ENCODE data around the gene DCAF7.
A peak's percentile ranks its signal among the peaks of the same experiment; 100 is the strongest.

DCAF7 gene

DNA sequence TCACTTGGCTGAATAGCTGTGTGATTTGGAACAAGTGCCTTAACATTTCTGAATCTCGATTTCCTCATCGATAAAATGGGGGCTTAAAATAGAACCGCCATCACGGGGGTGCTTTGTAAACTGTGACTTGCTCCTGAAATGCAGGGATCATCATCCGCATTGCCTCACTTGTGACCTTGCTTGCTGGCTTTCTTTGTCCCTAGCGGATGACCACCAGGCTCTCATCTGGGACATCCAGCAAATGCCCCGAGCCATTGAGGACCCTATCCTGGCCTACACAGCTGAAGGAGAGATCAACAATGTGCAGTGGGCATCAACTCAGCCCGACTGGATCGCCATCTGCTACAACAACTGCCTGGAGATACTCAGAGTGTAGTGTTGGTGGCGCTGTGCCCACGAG is 38.5 kb downstream of the DCAF7 start:
- no peak for DNase-seq (ENCODE audit: low read depth)

GRCh38 chr17:63589646-63590045 is 39.4 kb downstream of the DCAF7 start:
- DNase-seq (ENCODE audit: low read depth), result no peak

- DNase-seq (ENCODE audit: low read depth), result no peak
Observed at GRCh38 chr17:63592797-63593196, 42.5 kb downstream of the DCAF7 start.

- DNase-seq (ENCODE audit: low read depth), result no peak
Observed at GRCh38 chr17:63595132-63595531, 44.9 kb downstream of the DCAF7 start.

GRCh38 chr17:63596856-63597586 is 46.7 kb downstream of the DCAF7 start:
- DNase-seq (ENCODE audit: low read depth), result no peak

DNA sequence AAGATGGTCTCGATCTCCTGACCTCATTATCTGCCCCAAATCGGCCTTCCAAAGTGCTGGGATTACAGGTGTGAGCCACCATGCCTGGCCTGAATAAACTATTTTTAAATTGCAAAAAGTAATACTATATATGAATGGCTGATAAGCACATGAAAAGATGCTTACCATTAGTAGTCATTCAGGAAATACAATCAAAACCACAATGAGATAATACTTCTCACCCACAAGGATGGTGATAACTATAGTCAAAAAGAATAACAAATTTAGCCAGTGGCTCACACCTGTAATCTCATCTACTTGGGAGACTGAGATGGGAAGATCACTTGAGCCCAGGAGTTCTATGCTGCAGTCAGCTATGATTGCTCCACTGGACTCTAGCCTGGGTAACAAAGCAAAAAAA is 48.0 kb downstream of the DCAF7 start:
- no peak for DNase-seq (ENCODE audit: low read depth)

DNA sequence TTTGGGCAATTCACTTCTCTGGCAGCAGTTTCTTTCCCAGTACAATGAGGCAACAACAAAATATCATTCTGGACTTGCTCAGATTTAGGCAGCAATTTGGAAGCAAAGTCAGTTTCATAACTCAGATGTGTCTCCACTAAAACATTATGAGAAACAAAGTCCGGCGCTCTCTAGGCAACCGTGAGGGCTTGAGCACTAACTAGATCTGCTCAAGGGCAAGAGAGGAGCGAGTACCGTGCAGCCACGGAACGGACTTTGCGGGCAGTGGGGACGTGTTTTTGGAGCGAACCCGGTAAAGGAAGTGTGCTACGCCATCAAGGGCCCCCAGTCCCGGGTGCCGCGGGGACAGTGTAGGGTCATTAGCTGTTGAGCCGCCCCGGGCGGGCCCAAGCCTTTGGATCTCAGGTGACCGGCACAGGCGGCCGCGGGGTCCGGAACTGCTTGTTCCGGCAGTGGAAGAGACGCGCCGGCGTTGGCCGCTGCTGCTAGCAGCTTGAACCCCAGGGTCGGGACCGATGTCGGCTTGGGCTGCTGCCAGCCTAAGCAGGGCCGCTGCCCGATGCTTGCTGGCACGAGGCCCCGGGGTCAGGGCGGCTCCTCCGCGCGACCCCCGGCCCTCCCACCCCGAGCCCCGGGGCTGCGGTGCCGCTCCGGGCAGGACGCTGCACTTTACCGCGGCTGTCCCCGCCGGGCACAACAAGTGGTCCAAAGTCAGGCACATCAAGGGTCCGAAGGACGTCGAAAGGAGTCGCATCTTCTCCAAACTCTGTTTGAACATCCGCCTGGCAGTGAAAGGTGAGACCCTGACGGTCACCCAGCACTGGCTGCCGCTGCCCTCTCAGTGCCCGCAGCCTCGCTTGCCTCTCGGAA is 50.5 kb downstream of the DCAF7 start, which contains the start of gene TACO1:
Gene TACO1 (plus strand): TSS at position 327 of the 870 bp plus-strand sequence. CDS start 189 bp downstream, at position 516.
- peak; percentile 57 for DNase-seq (ENCODE audit: low read depth)

GRCh38 chr17:63601439-63602371 is 51.4 kb downstream of the DCAF7 start:
- DNase-seq (ENCODE audit: low read depth), result no peak

DNA sequence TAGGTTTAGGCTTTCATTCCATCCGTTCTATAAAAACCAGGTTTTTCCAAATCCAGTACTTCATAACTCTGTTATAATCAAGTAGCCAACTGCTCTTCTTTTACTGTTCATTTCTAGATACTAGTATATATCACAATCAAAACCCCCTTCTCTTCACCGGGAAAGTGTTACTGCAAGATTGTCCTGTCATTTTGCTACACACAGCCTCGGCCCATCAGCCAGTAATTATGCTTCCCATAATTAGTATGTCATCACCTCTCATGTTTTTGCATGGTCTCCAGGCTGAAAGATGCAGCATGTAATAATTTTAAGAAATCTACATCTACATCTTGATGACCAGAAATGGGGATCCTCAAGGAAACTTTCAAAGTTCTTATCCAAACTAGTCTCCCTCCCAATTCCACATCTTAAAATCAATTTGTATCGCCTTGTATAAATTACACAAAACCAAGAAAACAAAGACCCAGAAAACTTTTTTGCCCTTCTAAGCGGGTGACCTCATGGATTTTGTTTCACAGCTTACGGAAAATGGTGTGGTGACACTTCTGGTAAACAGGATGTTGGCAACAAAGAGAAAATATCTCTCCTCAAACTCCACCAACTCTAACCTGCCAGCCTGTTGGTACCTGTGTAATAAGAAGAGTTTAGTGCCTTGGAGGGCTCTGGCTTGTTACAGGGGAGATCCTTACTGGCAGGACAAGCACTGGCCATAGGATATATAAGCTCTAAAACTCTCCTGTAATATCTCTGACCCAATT is 59.7 kb downstream of the DCAF7 start:
- no peak for DNase-seq (ENCODE audit: low read depth)

- DNase-seq (ENCODE audit: low read depth), result no peak
Observed at GRCh38 chr17:63610854-63611253, 60.6 kb downstream of the DCAF7 start.

GRCh38 chr17:63611354-63611753 is 61.1 kb downstream of the DCAF7 start:
- no peak for DNase-seq (ENCODE audit: low read depth)

- DNase-seq (ENCODE audit: low read depth), result no peak
Observed at GRCh38 chr17:63613663-63614062, 63.4 kb downstream of the DCAF7 start.

DNA sequence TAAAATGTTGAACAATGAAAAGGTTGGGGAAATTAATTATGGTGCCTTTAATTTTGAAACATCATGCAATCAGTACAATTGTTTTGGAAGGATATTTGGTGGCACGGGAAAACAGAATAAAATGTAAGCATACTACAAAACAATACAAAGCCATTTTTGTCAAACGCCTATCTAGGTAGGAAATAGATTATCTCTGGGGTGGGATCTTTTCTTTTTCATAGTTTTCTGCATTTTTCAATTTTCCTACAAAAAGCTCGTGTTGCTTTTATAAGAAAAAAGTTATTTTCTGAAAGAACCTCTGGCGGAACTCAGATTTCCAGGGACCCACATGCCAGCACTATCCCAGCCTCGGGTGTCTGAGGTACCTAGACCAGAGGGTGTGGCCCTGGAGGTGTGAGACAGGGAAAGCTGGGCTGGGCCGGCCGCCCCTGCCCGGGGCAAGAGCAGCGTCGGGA is 71.0 kb downstream of the DCAF7 start:
- no peak for DNase-seq (ENCODE audit: low read depth)

DNA sequence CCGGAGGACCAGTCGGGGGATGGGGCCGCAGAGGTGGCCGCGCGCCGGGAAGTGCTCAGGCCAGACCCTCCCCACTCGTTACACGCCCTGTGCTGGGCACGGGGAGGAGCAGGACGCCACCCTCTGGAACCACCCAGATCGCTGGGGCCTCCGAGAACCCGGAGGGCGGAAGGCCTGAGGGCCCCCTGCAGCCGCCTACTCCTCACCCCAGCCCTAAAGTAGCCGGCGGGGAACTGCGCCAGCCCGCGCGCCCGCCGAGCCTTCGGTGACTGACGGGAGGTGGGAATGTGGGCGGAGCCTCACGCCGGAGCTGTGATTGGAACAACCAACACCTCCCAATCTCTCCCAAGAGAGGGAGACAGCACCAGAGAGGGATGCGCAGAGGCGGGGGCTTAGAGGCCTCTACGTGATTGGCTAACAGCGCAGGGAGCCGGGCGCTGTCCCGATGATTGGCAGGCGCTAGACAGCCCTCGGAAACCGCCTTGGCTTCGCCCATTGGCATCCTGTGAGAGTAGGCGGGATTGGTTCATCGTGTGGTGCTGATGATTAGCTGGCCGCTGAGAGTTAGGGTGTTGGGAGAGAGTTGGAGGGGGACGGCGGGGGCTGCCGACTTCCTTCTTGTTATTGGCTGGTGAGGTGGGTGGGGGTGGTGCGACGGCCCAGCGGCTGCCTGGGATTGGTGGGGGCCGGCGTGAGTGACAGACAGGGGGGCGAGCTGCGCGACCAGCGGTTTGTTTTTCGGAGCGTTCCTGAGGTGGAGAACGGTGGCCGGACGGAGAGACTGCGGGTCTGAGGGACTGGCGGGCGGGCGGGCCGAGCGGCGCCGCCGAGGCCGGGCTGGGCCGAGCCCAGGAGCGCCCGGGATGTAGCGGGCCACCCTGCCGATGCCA is 71.7 kb downstream of the DCAF7 start, which contains the start of gene MAP3K3:
Gene MAP3K3 (plus strand): TSS at position 734 of the 890 bp plus-strand sequence. CDS start 343 bp downstream, outside the sequence.
- DNase-seq (ENCODE audit: low read depth), result peak; percentile 100

GRCh38 chr17:63622574-63623390 is 72.5 kb downstream of the DCAF7 start:
- no peak for DNase-seq (ENCODE audit: low read depth)

GRCh38 chr17:63623786-63624530 is 73.7 kb downstream of the DCAF7 start:
- DNase-seq (ENCODE audit: low read depth), result no peak

DNA sequence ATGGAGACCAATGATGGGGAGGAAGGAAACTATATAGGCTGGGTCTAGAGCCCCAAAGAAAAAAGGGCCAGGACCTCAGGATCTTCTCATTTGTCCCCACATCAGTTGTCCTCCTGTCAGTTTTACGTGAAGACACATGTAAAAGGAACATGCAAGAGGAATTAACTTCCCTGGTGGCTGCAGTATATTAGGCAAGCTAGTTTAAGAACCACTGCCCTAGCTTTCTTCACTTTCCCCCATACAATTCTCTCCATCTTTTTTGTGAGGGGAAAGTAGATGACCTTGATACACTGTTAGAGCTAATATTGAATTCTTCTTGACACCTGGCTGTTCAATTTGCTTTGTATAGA is 74.2 kb downstream of the DCAF7 start:
- no peak for DNase-seq (ENCODE audit: low read depth)

GRCh38 chr17:63626551-63627180 is 76.4 kb downstream of the DCAF7 start:
- DNase-seq (ENCODE audit: low read depth), result no peak
